H1 (cell line): Measurements from ENCODE around the gene OR2AG1. TPM values are rescaled to one million over a fixed set of nuclear protein-coding genes. Genes with fewer than 3 reads are reported as not detected.

ENCODE experiments used
- CTCF ChIA-PET: fragments of 300-600 bp; sonication (Branson Sonifier 250); formaldehyde crosslinking; loops from one replicate; lab custom pipeline; 2021; ENCODE audit not compliant: partially characterized antibody; lab: Charles Lee
- POLR2A ChIA-PET: fragments of 300-600 bp; sonication (Branson Sonifier 250); formaldehyde crosslinking; loops from one replicate; lab custom pipeline; 2021; ENCODE audit warnings: inconsistent platforms; ENCODE audit not compliant: partially characterized antibody; lab: Charles Lee
- DNase-seq, 2 experiments: peaks; one replicate each; pipeline versions ENCODE4 v3.0.0 to v3.0.0-alpha.2; 2010 to 2022; ENCODE audit warnings: low spot score in 2 of 2, low read depth in 1 of 2, mixed read lengths in 1 of 2
- FAIRE-seq: peaks from 2 replicates; lab custom pipeline; 2011; peaks lifted over from hg19 to GRCh38; lab: Jason Lieb, UNC
- H2AFZ ChIP-seq: 2 replicates; pipeline ENCODE4 v1.8.1; 2012; ENCODE audit warnings: low read length, inconsistent platforms
- H2AK5ac ChIP-seq: 2 replicates; pipeline ENCODE4 v1.6.1; 2013; ENCODE audit warnings: low read depth, low read length
- H2BK120ac ChIP-seq: replicated peaks from 2 replicates; pipeline ENCODE3; 2013; ENCODE audit warnings: low read depth, low read length, inconsistent platforms
- H2BK12ac ChIP-seq: 2 replicates; pipeline ENCODE4 v1.6.1; 2013; ENCODE audit warnings: low read depth, low read length
- H2BK15ac ChIP-seq: 2 replicates; pipeline ENCODE4 v1.6.1; 2013; ENCODE audit warnings: low read length
- H2BK20ac ChIP-seq: 2 replicates; pipeline ENCODE4 v1.6.1; 2013; ENCODE audit warnings: low read length
- H2BK5ac ChIP-seq: 2 replicates; pipeline ENCODE4 v1.6.1; 2013; ENCODE audit warnings: low read depth, low read length
- H3K14ac ChIP-seq: 2 replicates; pipeline ENCODE4 v1.6.1; 2013; ENCODE audit warnings: inconsistent platforms; ENCODE audit not compliant: insufficient read length
- H3K18ac ChIP-seq: 2 replicates; pipeline ENCODE4 v1.6.1; 2013; ENCODE audit warnings: low read length; ENCODE audit errors: extremely low read depth
- H3K23ac ChIP-seq: 2 replicates; pipeline ENCODE4 v1.6.1; 2013; ENCODE audit warnings: inconsistent platforms; ENCODE audit not compliant: insufficient read length
- H3K23me2 ChIP-seq: 2 replicates; pipeline ENCODE4 v1.6.1; 2013; ENCODE audit warnings: low read depth, low read length
- H3K27ac ChIP-seq: 2 replicates; pipeline ENCODE4 v1.6.1; 2011; ENCODE audit warnings: low read depth, low read length, inconsistent platforms
- H3K27me3 ChIP-seq, 4 experiments: replicated peaks in 1 of 4; 1 replicate in 1 of 4; 2 replicates in 3 of 4; pipeline versions ENCODE4 v1.6.1 to v1.8.1; 2011 to 2013; ENCODE audit warnings: low read length in 3 of 4, mild to moderate bottlenecking in 3 of 4, inconsistent platforms in 2 of 4, mixed read lengths in 2 of 4, moderate library complexity in 1 of 4; ENCODE audit not compliant: control insufficient read depth in 3 of 4, insufficient read depth in 3 of 4; ENCODE audit errors: extremely low read depth in 1 of 4
- H3K36me3 ChIP-seq, 4 experiments: 2 replicates each; pipeline versions ENCODE4 v1.6.1 to v1.8.1; 2011 to 2013; ENCODE audit warnings: mild to moderate bottlenecking in 4 of 4, low read length in 3 of 4, moderate library complexity in 2 of 4, control low read depth in 1 of 4, inconsistent platforms in 1 of 4; ENCODE audit not compliant: insufficient read depth in 4 of 4, control insufficient read depth in 2 of 4
- H3K4ac ChIP-seq: replicated peaks from 2 replicates; pipeline ENCODE3; 2013; ENCODE audit warnings: low read length, low read depth, mixed read lengths, inconsistent platforms; ENCODE audit not compliant: insufficient read length
- H3K4me1 ChIP-seq, 4 experiments: replicated peaks in 1 of 4; 1 replicate in 1 of 4; 2 replicates in 3 of 4; pipeline versions ENCODE4 v1.6.1 to v1.8.1; 2011 to 2013; ENCODE audit warnings: low read length in 3 of 4, inconsistent platforms in 2 of 4, mixed read lengths in 1 of 4; ENCODE audit not compliant: insufficient read depth in 4 of 4, control insufficient read depth in 3 of 4
- H3K4me2 ChIP-seq, 2 experiments: 2 replicates each; pipeline versions ENCODE4 v1.6.1 to v1.8.1; 2011 to 2013; ENCODE audit warnings: low read depth in 2 of 2, low read length in 2 of 2, control low read depth in 1 of 2, inconsistent platforms in 1 of 2, mild to moderate bottlenecking in 1 of 2; ENCODE audit not compliant: insufficient read depth in 1 of 2
- H3K4me3 ChIP-seq, 4 experiments: fragments of 200-600, 300-600 bp in 1 of 4; sonication (generic), shearing (Covaris generic), sonication (Bioruptor Twin) in 1 of 4; 2 replicates each; pipeline versions ENCODE4 v1.5.1 to v1.8.1; 2011 to 2016; ENCODE audit warnings: low read length in 4 of 4, low read depth in 3 of 4, control low read depth in 2 of 4, inconsistent platforms in 2 of 4, mild to moderate bottlenecking in 2 of 4, mixed read lengths in 1 of 4, moderate library complexity in 1 of 4; ENCODE audit not compliant: insufficient read depth in 2 of 4; ENCODE audit errors: extremely low read depth in 1 of 4
- H3K56ac ChIP-seq: replicated peaks from 2 replicates; pipeline ENCODE3; 2013; ENCODE audit warnings: low read depth, mild to moderate bottlenecking, mixed read lengths, low read length, inconsistent platforms; ENCODE audit not compliant: insufficient read length
- H3K79me1 ChIP-seq: 2 replicates; pipeline ENCODE4 v1.6.1; 2013; ENCODE audit warnings: low read depth, low read length, control low read depth
- H3K79me2 ChIP-seq, 2 experiments: 2 replicates each; pipeline versions ENCODE4 v1.6.1 to v1.8.1; 2012 to 2013; ENCODE audit warnings: low read length in 2 of 2, mild to moderate bottlenecking in 2 of 2, inconsistent platforms in 1 of 2; ENCODE audit not compliant: insufficient read depth in 2 of 2, control insufficient read depth in 1 of 2
- H3K9ac ChIP-seq, 4 experiments: replicated peaks in 1 of 4; 1 replicate in 1 of 4; 2 replicates in 3 of 4; pipeline versions ENCODE4 v1.6.1 to v1.8.1; 2011 to 2013; ENCODE audit warnings: low read depth in 3 of 4, low read length in 3 of 4, control low read depth in 2 of 4, mild to moderate bottlenecking in 2 of 4, moderate library complexity in 2 of 4, inconsistent platforms in 1 of 4; ENCODE audit errors: extremely low read depth in 1 of 4
- H3K9me3 ChIP-seq, 2 experiments: 2 replicates each; pipeline versions ENCODE4 v1.6.1 to v1.8.1; 2012 to 2013; ENCODE audit warnings: mild to moderate bottlenecking in 2 of 2, moderate library complexity in 2 of 2, control low read depth in 1 of 2, inconsistent platforms in 1 of 2, low read depth in 1 of 2, low read length in 1 of 2, mixed read lengths in 1 of 2; ENCODE audit not compliant: insufficient read depth in 2 of 2
- H4K20me1 ChIP-seq, 2 experiments: replicated peaks in 1 of 2; 2 replicates each; pipeline versions ENCODE3 to v1.8.1; 2011 to 2013; ENCODE audit warnings: inconsistent platforms in 2 of 2, low read length in 2 of 2, mild to moderate bottlenecking in 1 of 2; ENCODE audit not compliant: insufficient read depth in 2 of 2, control insufficient read depth in 1 of 2
- H4K5ac ChIP-seq: 2 replicates; pipeline ENCODE4 v1.6.1; 2013; ENCODE audit warnings: low read length, low read depth, mixed read lengths, inconsistent platforms; ENCODE audit not compliant: insufficient read length
- H4K8ac ChIP-seq: 2 replicates; pipeline ENCODE4 v1.8.0; 2013; ENCODE audit warnings: mild to moderate bottlenecking, moderate library complexity, low read length, inconsistent platforms; ENCODE audit not compliant: insufficient read depth; ENCODE audit errors: extremely low read depth
- H4K91ac ChIP-seq: replicated peaks from 2 replicates; pipeline ENCODE3; 2013; ENCODE audit warnings: low read length, mixed read lengths, inconsistent platforms; ENCODE audit not compliant: insufficient read length
- CTCF ChIP-seq, 3 experiments: IDR thresholded peaks; 1 replicate in 2 of 3; 2 replicates in 1 of 3; pipeline versions ENCODE4 v1.5.1 to v1.6.1; 2011; ENCODE audit warnings: low read length in 3 of 3, mild to moderate bottlenecking in 3 of 3, inconsistent platforms in 2 of 3, low read depth in 1 of 3, moderate library complexity in 1 of 3; ENCODE audit not compliant: insufficient read depth in 1 of 3; ENCODE audit errors: control extremely low read depth in 1 of 3
- RAD21 ChIP-seq, 2 experiments: IDR thresholded peaks in 1 of 2; conservative IDR thresholded peaks in 1 of 2; 2 replicates each; pipeline ENCODE4 v1.6.1; 2011; ENCODE audit warnings: low read depth in 2 of 2, low read length in 2 of 2, improper control_type of control experiment in 1 of 2, inconsistent platforms in 1 of 2, mild to moderate bottlenecking in 1 of 2, moderate library complexity in 1 of 2
- SIN3A ChIP-seq, 2 experiments: IDR thresholded peaks in 1 of 2; conservative IDR thresholded peaks in 1 of 2; 2 replicates each; pipeline ENCODE4 v1.6.1; 2011 to 2012; ENCODE audit warnings: low read length in 2 of 2, improper control_type of control experiment in 1 of 2, low read depth in 1 of 2, mild to moderate bottlenecking in 1 of 2
- WGBS, 2 experiments: shearing (Covaris generic) in 1 of 2; methylation state at CpG; one replicate each; pipeline versions ENCODE4 v1.1.6 to v1.1.7; 2013 to 2015; ENCODE audit warnings: low lambda C conversion rate in 2 of 2, mixed read lengths in 2 of 2, inconsistent platforms in 1 of 2, low coverage in 1 of 2, missing lambda C conversion rate in 1 of 2; ENCODE audit not compliant: insufficient replicate concordance in 2 of 2, insufficient coverage in 1 of 2, insufficient read length in 1 of 2; ENCODE audit errors: extremely low coverage in 1 of 2, missing lambda C conversion rate in 1 of 2; 5-methylcytosine and 5-hydroxymethylcytosine counted together
- polyA plus RNA-seq, 7 experiments: library from polyadenylated mRNA; depleted of rRNA in 3 of 7; stranded (reverse) in 5 of 7; unstranded in 2 of 7; fragments of >200 nt in 5 of 7; fragments of 200-250 nt in 2 of 7; gene quantifications; 1 replicate in 5 of 7; 2 replicates in 1 of 7; 4 replicates in 1 of 7; pipeline versions ENCODE4 v1.2.1 to v1.2.3, GENCODE V29; 2011 to 2013; ENCODE audit warnings: missing spikeins in 2 of 7, mixed read lengths in 2 of 7
- total RNA-seq: library from RNA; stranded (reverse); fragmentation: NEBNext Ultra II Directional; extraction: Animal tissue kit (Norgen Biotek cat#: 25700); gene quantifications from 2 replicates; pipeline ENCODE4 v1.2.1, GENCODE V29; 2021

OR2AG1 gene
- total and polyA plus RNA-seq, 2 of the 8 experiments (the other 6 are each of a cell fraction or from before 2014, with no cell fraction given): not detected

GRCh38 chr11:6737872-6738466 lies 44.9 kb upstream of the OR2AG1 start:
- TF ChIP-seq CTCF (IDR thresholded peaks at IDR 0.05; ENCODE audit: control extremely low read depth in 1 of 3, insufficient read depth in 1 of 3, low read depth in 1 of 3, low read length in 3 of 3) (peak in 2 of 3 experiments; percentile 43 to 62; a peak in 2 of 4 replicates), SIN3A (conservative IDR thresholded peaks at IDR 0.05 in 1 of 2, IDR thresholded peaks at IDR 0.05 in 1 of 2; ENCODE audit: low read depth in 1 of 2, low read length in 2 of 2) (no peak), RAD21 (IDR thresholded peaks at IDR 0.05 in 1 of 2, conservative IDR thresholded peaks at IDR 0.05 in 1 of 2; ENCODE audit: low read depth in 2 of 2, low read length in 2 of 2) (peak; percentile 48 to 56)
- Histone ChIP-seq H2BK120ac (no peak overlapping the region), H3K4me3 (no peak overlapping the region), H3K18ac (no peak overlapping the region), H3K4me1 (no peaks in the 10 kb centered on the region), H3K14ac (no peak overlapping the region), H3K79me1 (no peaks in the 10 kb centered on the region), H4K5ac (no peak overlapping the region), H3K27ac (no peak overlapping the region), H4K8ac (no peak overlapping the region), H3K27me3 (no peaks in the 10 kb centered on the region), H3K4ac (no peak overlapping the region), H3K23me2 (no peaks in the 10 kb centered on the region), H2BK12ac (no peak overlapping the region), H3K23ac (no peak overlapping the region), H3K4me2 (no peak overlapping the region), H3K9me3 (0 out of 4 replicates have a peak, but pooled peaks cover 0 to 3% of the 10 kb centered on the region in 2 experiments), H2BK20ac (no peak overlapping the region), H3K79me2 (no peaks in the 10 kb centered on the region), H4K20me1 (no peaks in the 10 kb centered on the region), H2BK15ac (no peak overlapping the region), H2BK5ac (no peak overlapping the region), H3K56ac (no peak overlapping the region), H2AK5ac (no peak overlapping the region), H4K91ac (no peak overlapping the region), H3K9ac (no peak overlapping the region), H3K36me3 (no peaks in the 10 kb centered on the region), H2AFZ (no peak overlapping the region)
- CTCF ChIA-PET: interaction anchor here (0.6 to 7.8 kb wide), 25 partner anchors 10 to 1356 kb away, joined by 3 to 110 read pairs (median 4); no protein-coding TSS in a partner anchor
- DNase-seq (peak in 1 of 2 experiments; percentile 47), FAIRE-seq (peak; percentile 45)
- WGBS, 2 experiments: 49% methylated on average over 2 of the region's 2 CpGs; no CpG with 5 or more reads in 1 of the 2 experiments
- POLR2A ChIA-PET: interaction anchor here (0.6 kb wide), 1 partner anchor 55 kb away, joined by 3 read pairs; the partner anchor contains the start of gene MRPL17
